HepG2 (cell line): ENCODE results near the gene AKAP6. TPM values are rescaled to one million over a fixed set of nuclear protein-coding genes. Genes with fewer than 3 reads are reported as not detected.

Experiments
- ATAC-seq: fragments of 200-7000 bp; cut with Tn5 transposase; 3 replicates; pipeline ENCODE4 v1.9.1; 2020; ENCODE audit warnings: mild to moderate bottlenecking, moderate library complexity
- BruUV-seq: library from RNA; stranded (reverse); fragments of 400-500 nt; replicated peaks from 2 replicates; lab custom pipeline; 2021; lab: Mats Ljungman, UMichigan
- CTCF ChIA-PET: fragments of 300-600 bp; formaldehyde crosslinking; extraction: SDS; loops from one replicate; lab custom pipeline; 2021; ENCODE audit warnings: low total read pairs, inconsistent platforms, low intra/inter-chr PET ratio; lab: Yijun Ruan, JAX
- POLR2A ChIA-PET: fragments of 350-600 bp; sonication (Branson Sonifier 250); formaldehyde crosslinking; loops from one replicate; lab custom pipeline; 2020; ENCODE audit warnings: antibody characterized with exemption, inconsistent platforms; lab: Yijun Ruan, JAX
- DNase-seq: peaks from one replicate; pipeline ENCODE4 v3.0.0-alpha.2; 2015; ENCODE audit warnings: low spot score
- FAIRE-seq: peaks from 3 replicates; lab custom pipeline; 2011; peaks lifted over from hg19 to GRCh38; lab: Jason Lieb, UNC
- H2AFZ ChIP-seq: one replicate; pipeline ENCODE4 v1.6.1; 2011; ENCODE audit warnings: low read length, inconsistent platforms
- H3K27ac ChIP-seq: fragments of 300-600 bp; 3 replicates; pipeline ENCODE4 v1.8.0; 2011; ENCODE audit warnings: mixed run types, mild to moderate bottlenecking, mixed read lengths, low read length, inconsistent platforms; ENCODE audit not compliant: insufficient read depth; ENCODE audit errors: extremely low read length
- H3K27me3 ChIP-seq, 2 experiments: fragments of 200-600 bp in 1 of 2; 2 replicates in 1 of 2; 3 replicates in 1 of 2; pipeline versions ENCODE4 v1.6.0 to v1.8.0; 2011; ENCODE audit warnings: low read length in 2 of 2, mild to moderate bottlenecking in 2 of 2, moderate library complexity in 2 of 2, inconsistent platforms in 1 of 2; ENCODE audit not compliant: insufficient read depth in 2 of 2, control insufficient read depth in 1 of 2
- H3K36me3 ChIP-seq, 2 experiments: fragments of 200-600 bp in 1 of 2; replicated peaks in 1 of 2; 2 replicates in 1 of 2; 3 replicates in 1 of 2; pipeline versions ENCODE4 v1.5.1 to v1.8.0; 2011; ENCODE audit warnings: low read length in 2 of 2, inconsistent platforms in 1 of 2; ENCODE audit not compliant: insufficient read depth in 2 of 2, control insufficient read depth in 1 of 2
- H3K4me1 ChIP-seq: 2 replicates; pipeline ENCODE4 v1.5.1; 2012; ENCODE audit warnings: low read length, inconsistent platforms; ENCODE audit not compliant: insufficient read depth
- H3K4me2 ChIP-seq: 2 replicates; pipeline ENCODE4 v1.6.0; 2011; ENCODE audit warnings: low read depth, low read length, inconsistent platforms
- H3K4me3 ChIP-seq, 3 experiments: fragments of 200-600 bp in 1 of 3; sonication (generic), shearing (Covaris generic) in 1 of 3; replicated peaks in 1 of 3; 2 replicates each; pipeline ENCODE4 v1.5.1; 2011 to 2016; ENCODE audit warnings: low read length in 3 of 3, inconsistent platforms in 2 of 3, low read depth in 2 of 3, mild to moderate bottlenecking in 2 of 3, control low read depth in 1 of 3, mixed read lengths in 1 of 3; ENCODE audit not compliant: insufficient read depth in 1 of 3
- H3K79me2 ChIP-seq: one replicate; pipeline ENCODE4 v1.6.1; 2011; ENCODE audit warnings: low read length, inconsistent platforms; ENCODE audit not compliant: insufficient read depth
- H3K9ac ChIP-seq: 2 replicates; pipeline ENCODE4 v1.6.0; 2011; ENCODE audit warnings: mild to moderate bottlenecking, low read depth, low read length, inconsistent platforms; ENCODE audit not compliant: insufficient read depth
- H3K9me3 ChIP-seq: 2 replicates; pipeline ENCODE4 v1.5.1; 2012; ENCODE audit warnings: mild to moderate bottlenecking, low read length
- H4K20me1 ChIP-seq: 2 replicates; pipeline ENCODE4 v1.6.0; 2011; ENCODE audit warnings: inconsistent platforms, mild to moderate bottlenecking, low read length, moderate library complexity; ENCODE audit not compliant: insufficient read depth
- ELF4 ChIP-seq: sonication (generic); formaldehyde crosslinking; IDR thresholded peaks from 2 replicates; pipeline ENCODE4 v1.5.0; 2020; ENCODE audit warnings: missing genetic modification reagents, mild to moderate bottlenecking, moderate library complexity, borderline replicate concordance
- HNRNPUL1 ChIP-seq: fragments of 200-400 bp; formaldehyde crosslinking; IDR thresholded peaks from 2 replicates; pipeline ENCODE4 v1.6.1; 2017; ENCODE audit warnings: low read depth, mild to moderate bottlenecking, low read length, moderate library complexity
- HOXA7 ChIP-seq: sonication (generic); formaldehyde crosslinking; IDR thresholded peaks from 2 replicates; pipeline ENCODE4 v1.8.1; 2022; ENCODE audit warnings: mild to moderate bottlenecking, missing genetic modification reagents, moderate library complexity
- MXI1 ChIP-seq: IDR thresholded peaks from 3 replicates; pipeline ENCODE4 v1.6.1; 2012; ENCODE audit warnings: low read depth, low read length, inconsistent platforms, borderline replicate concordance
- ZC3H4 ChIP-seq: sonication (generic); formaldehyde crosslinking; IDR thresholded peaks from 2 replicates; pipeline ENCODE4 v1.4.0; 2020; ENCODE audit warnings: missing genetic modification reagents, borderline replicate concordance
- ZEB1 ChIP-seq: IDR thresholded peaks from 2 replicates; pipeline ENCODE4 v1.6.1; 2012; ENCODE audit warnings: mild to moderate bottlenecking, low read depth, inconsistent platforms; ENCODE audit not compliant: insufficient replicate concordance
- ZMAT3 ChIP-seq: sonication (generic); formaldehyde crosslinking; conservative IDR thresholded peaks from 2 replicates; pipeline ENCODE4 v1.7.0; 2021; ENCODE audit warnings: missing genetic modification reagents
- ZNF20 ChIP-seq: sonication (generic); formaldehyde crosslinking; IDR thresholded peaks from 2 replicates; pipeline ENCODE4 v1.4.0; 2020; ENCODE audit warnings: mild to moderate bottlenecking, moderate library complexity, missing genetic modification reagents
- ZNF564 ChIP-seq: sonication (generic); formaldehyde crosslinking; IDR thresholded peaks from 2 replicates; pipeline ENCODE4 v1.8.1; 2023; ENCODE audit warnings: mild to moderate bottlenecking, missing genetic modification reagents
- ZNF781 ChIP-seq: sonication (generic); formaldehyde crosslinking; IDR thresholded peaks from 2 replicates; pipeline ENCODE4 v1.5.1; 2020; ENCODE audit warnings: borderline replicate concordance, mild to moderate bottlenecking, missing genetic modification reagents; ENCODE audit errors: not compliant biosample characterization
- WGBS: methylation state at CpG from one replicate; pipeline ENCODE4 v1.1.6; 2017; ENCODE audit warnings: low lambda C conversion rate; 5-methylcytosine and 5-hydroxymethylcytosine counted together
- in situ Hi-C: cut with HindIII; loops from 2 replicates; pipeline ENCODE4 v1.10.0; 2017; ENCODE audit warnings: low pct_unique_long_range_greater_than_20kb; ENCODE audit not compliant: extremely low pct_ligation_motif_present
- intact Hi-C: fragments of 100-400 bp; cut with micrococcal nuclease; formaldehyde crosslinking; loops from one replicate; pipeline ENCODE4 v1.10.0; 2022; ENCODE audit not compliant: unreplicated experiment
- polyA plus RNA-seq, 8 experiments: library from polyadenylated mRNA; depleted of rRNA in 3 of 8; stranded (reverse) in 7 of 8; unstranded in 1 of 8; fragments of >200 nt; fragmentation: Illumina TruSeq in 4 of 8; extraction: Trizol in 4 of 8; gene quantifications; 2 replicates each; pipeline versions ENCODE4 v1.2.1 to v1.2.3, GENCODE V29; 2011 to 2016; ENCODE audit warnings: low read depth in 4 of 8, missing spikeins in 1 of 8, mixed read lengths in 1 of 8; ENCODE audit not compliant: insufficient read depth in 1 of 8
- total RNA-seq, 5 experiments: library from RNA; depleted of rRNA; stranded (reverse); fragments of >200 nt; fragmentation: Illumina TruSeq; extraction: Trizol; gene quantifications; 2 replicates each; pipeline ENCODE4 v1.2.3, GENCODE V29; 2016; ENCODE audit warnings: low read depth in 1 of 5
- TF ChIP-seq, protein P1 (sequence below): sonication (generic); formaldehyde crosslinking; IDR thresholded peaks from 2 replicates; pipeline ENCODE4 v1.4.0; 2020; ENCODE audit warnings: missing genetic modification reagents
- TF ChIP-seq, protein P2 (sequence below): sonication (generic); formaldehyde crosslinking; IDR thresholded peaks from 2 replicates; pipeline ENCODE4 v1.4.0; 2020; ENCODE audit warnings: missing genetic modification reagents, mild to moderate bottlenecking, borderline replicate concordance
- TF ChIP-seq, protein P3 (sequence below): sonication (generic); formaldehyde crosslinking; IDR thresholded peaks from 2 replicates; pipeline ENCODE4 v1.8.1; 2023; ENCODE audit warnings: mild to moderate bottlenecking, moderate library complexity, missing genetic modification reagents

AKAP6 gene
- total and polyA plus RNA-seq, 2 of the 13 experiments (the other 11 are each of a cell fraction or from before 2014, with no cell fraction given), result 1.4 TPM

DNA sequence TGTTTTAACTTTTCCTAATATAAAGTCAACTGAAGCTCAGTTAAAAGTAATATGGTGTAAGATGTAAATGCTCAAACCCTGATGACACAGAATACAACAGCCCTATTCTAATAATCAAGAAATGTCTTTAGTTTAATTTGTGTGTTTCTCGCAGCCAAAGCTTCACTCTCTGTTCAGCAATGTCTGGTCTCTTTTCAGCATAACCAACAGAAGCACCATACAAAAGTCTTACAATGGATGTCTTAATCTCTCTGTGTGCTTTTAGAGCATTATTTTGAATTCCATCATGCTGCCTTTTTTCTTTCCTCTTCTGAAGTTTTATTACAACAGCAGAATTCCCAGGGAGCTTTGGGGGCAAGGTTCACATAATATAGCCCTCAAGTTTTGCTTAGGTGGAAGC, 399.4 kb downstream of the AKAP6 start:
- Histone ChIP-seq H3K36me3 (no peaks in the 10 kb centered on the region), H3K9ac (no peak overlapping the region), H3K27ac (no peak overlapping the region), H3K79me2 (no peaks in the 10 kb centered on the region), H4K20me1 (no peaks in the 10 kb centered on the region), H3K4me3 (no peak overlapping the region), H3K27me3 (no peaks in the 10 kb centered on the region), H3K4me1 (no peaks in the 10 kb centered on the region), H3K4me2 (no peak overlapping the region), H2AFZ (no peak overlapping the region), H3K9me3 (peaks cover 3% of the 10 kb centered on the region; the same call in 1 of the 2 replicates)
- in situ Hi-C loops, result no loop called here
- CTCF ChIA-PET, result no interaction called here
- ATAC-seq, result no peak
- 0% methylated on average over 1 of the region's 1 CpG for WGBS
- FAIRE-seq, result no peak
- TF ChIP-seq ELF4 (CRISPR knock-in tag) (no peak), ZNF564 (no peak)
- POLR2A ChIA-PET, result no interaction called here
- no peak for DNase-seq
- no TSS peak for BruUV-seq
- intact Hi-C loops, result no loop called here

DNA sequence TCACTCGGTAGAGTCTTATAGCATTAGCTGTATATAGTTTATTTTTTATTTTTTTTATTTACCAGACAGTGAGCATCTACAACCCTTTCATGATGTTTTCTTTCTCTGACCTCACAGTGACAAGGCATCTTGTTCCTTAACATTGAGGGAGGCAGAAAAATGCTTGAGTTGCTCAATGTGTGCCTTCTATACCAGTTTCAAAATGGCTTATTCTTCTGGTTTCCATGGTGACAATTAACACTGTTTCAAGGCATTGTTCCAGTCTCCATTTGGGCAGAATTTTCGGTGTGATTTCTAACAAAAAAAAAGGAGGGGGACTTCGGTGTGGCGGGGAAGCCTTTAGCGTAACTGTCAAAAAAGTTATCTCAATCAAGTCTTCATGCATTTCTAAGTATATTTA, 399.9 kb downstream of the AKAP6 start:
- no peak overlapping the region for H3K9ac ChIP-seq
- ChIA-PET CTCF (no interaction called here), POLR2A (no interaction called here)
- H2AFZ ChIP-seq, result no peak overlapping the region
- no TSS peak for BruUV-seq
- no peak overlapping the region for H3K27ac ChIP-seq
- H3K79me2 ChIP-seq, result no peaks in the 10 kb centered on the region
- intact Hi-C loops (no loop called here), in situ Hi-C loops (no loop called here)
- DNase-seq (no peak), FAIRE-seq (no peak), ATAC-seq (no peak)
- H3K27me3 ChIP-seq, result no peaks in the 10 kb centered on the region
- H4K20me1 ChIP-seq, result no peaks in the 10 kb centered on the region
- H3K4me3 ChIP-seq, result no peak overlapping the region
- H3K4me2 ChIP-seq, result no peak overlapping the region
- peaks cover 3% of the 10 kb centered on the region; the same call in 1 of the 2 replicates for H3K9me3 ChIP-seq
- WGBS, result 57% methylated on average over 5 of the region's 5 CpGs
- no peaks in the 10 kb centered on the region for H3K36me3 ChIP-seq
- H3K4me1 ChIP-seq, result no peaks in the 10 kb centered on the region
- TF ChIP-seq, protein P1, sequence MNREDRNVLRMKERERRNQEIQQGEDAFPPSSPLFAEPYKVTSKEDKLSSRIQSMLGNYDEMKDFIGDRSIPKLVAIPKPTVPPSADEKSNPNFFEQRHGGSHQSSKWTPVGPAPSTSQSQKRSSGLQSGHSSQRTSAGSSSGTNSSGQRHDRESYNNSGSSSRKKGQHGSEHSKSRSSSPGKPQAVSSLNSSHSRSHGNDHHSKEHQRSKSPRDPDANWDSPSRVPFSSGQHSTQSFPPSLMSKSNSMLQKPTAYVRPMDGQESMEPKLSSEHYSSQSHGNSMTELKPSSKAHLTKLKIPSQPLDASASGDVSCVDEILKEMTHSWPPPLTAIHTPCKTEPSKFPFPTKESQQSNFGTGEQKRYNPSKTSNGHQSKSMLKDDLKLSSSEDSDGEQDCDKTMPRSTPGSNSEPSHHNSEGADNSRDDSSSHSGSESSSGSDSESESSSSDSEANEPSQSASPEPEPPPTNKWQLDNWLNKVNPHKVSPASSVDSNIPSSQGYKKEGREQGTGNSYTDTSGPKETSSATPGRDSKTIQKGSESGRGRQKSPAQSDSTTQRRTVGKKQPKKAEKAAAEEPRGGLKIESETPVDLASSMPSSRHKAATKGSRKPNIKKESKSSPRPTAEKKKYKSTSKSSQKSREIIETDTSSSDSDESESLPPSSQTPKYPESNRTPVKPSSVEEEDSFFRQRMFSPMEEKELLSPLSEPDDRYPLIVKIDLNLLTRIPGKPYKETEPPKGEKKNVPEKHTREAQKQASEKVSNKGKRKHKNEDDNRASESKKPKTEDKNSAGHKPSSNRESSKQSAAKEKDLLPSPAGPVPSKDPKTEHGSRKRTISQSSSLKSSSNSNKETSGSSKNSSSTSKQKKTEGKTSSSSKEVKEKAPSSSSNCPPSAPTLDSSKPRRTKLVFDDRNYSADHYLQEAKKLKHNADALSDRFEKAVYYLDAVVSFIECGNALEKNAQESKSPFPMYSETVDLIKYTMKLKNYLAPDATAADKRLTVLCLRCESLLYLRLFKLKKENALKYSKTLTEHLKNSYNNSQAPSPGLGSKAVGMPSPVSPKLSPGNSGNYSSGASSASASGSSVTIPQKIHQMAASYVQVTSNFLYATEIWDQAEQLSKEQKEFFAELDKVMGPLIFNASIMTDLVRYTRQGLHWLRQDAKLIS, result no peak
- TF ChIP-seq, protein P2, sequence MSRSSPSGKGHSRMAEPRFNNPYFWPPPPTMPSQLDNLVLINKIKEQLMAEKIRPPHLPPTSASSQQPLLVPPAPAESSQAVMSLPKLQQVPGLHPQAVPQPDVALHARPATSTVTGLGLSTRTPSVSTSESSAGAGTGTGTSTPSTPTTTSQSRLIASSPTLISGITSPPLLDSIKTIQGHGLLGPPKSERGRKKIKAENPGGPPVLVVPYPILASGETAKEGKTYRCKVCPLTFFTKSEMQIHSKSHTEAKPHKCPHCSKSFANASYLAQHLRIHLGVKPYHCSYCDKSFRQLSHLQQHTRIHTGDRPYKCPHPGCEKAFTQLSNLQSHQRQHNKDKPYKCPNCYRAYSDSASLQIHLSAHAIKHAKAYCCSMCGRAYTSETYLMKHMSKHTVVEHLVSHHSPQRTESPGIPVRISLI, result no peak
- no peak for TF ChIP-seq ZNF20 (CRISPR knock-in tag)
- TF ChIP-seq ZMAT3, result no peak
- TF ChIP-seq, protein P3, sequence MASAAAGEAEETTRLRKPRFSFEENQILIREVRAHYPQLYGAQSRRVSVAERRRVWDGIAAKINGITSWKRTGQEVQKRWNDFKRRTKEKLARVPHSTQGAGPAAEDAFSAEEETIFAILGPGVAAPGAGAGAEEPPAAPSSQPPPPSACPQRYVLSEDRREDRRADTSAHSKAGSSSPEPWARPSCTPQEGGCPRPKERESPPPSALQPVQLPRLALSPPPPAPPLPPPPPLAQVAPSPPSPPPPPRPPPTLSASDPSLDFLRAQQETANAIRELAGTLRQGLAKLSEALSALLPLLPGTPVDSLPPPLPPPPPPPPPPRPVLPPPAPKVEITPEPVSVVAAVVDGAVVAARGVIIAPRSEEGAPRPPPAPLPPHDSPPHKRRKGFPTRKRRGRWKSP (CRISPR knock-in tag), result no peak
- TF ChIP-seq ZNF781 (CRISPR knock-in tag), result no peak
- TF ChIP-seq HNRNPUL1, result no peak
- no peak for TF ChIP-seq ZEB1
- TF ChIP-seq ZC3H4 (CRISPR knock-in tag), result no peak
- no peak for TF ChIP-seq HOXA7 (CRISPR knock-in tag)
- no peak for TF ChIP-seq MXI1
